ENCODE measurements around the gene CSN2.
"Not testable (repeated sequence)": the region's sequence is repeated elsewhere in the genome, so short reads cannot be mapped to it uniquely, and the experiment has no call there.

Gene CSN2

GRCh38 chr4:69965628-69966027, at the start of gene CSN2:
CSN2 (minus strand) TSS chr4:69965728; CDS start chr4:69960995, 4,733 bp downstream.
- DNase-seq: no peak

- no peak for DNase-seq
Observed at GRCh38 chr4:70008771-70009170, 43.2 kb upstream of the CSN2 start.

GRCh38 chr4:70002507-70002906, 37.0 kb upstream of the CSN2 start:
- no peak for DNase-seq

GRCh38 chr4:70000711-70001110, 35.2 kb upstream of the CSN2 start:
- no peak for DNase-seq

- DNase-seq: no peak
Observed at GRCh38 chr4:69999420-69999819, 33.9 kb upstream of the CSN2 start.

- DNase-seq: no peak
Observed at GRCh38 chr4:69995526-69996016, 30.0 kb upstream of the CSN2 start, which contains the start of gene STATH. STATH (plus strand) TSS chr4:69995966; CDS start chr4:69998438, 2,472 bp downstream.

GRCh38 chr4:69994782-69995181, 29.3 kb upstream of the CSN2 start:
- no peak for DNase-seq

GRCh38 chr4:69991016-69991415, 25.5 kb upstream of the CSN2 start:
- DNase-seq: no peak

GRCh38 chr4:69986663-69987062, 21.1 kb upstream of the CSN2 start:
- DNase-seq: no peak

- no peak for DNase-seq
Observed at GRCh38 chr4:69984030-69984443, 18.5 kb upstream of the CSN2 start.

GRCh38 chr4:69977582-69977981, 12.1 kb upstream of the CSN2 start:
- DNase-seq: no peak

GRCh38 chr4:69974631-69975030, 9.1 kb upstream of the CSN2 start:
- DNase-seq: no peak

- no peak for DNase-seq
Observed at GRCh38 chr4:69970071-69970470, 4.5 kb upstream of the CSN2 start.

- DNase-seq: no peak
Observed at GRCh38 chr4:69957209-69957608, 8.3 kb downstream of the CSN2 start.

- no peak for DNase-seq
Observed at GRCh38 chr4:69951602-69952001, 13.9 kb downstream of the CSN2 start.

GRCh38 chr4:69936566-69936965, 29.0 kb downstream of the CSN2 start:
- no peak for DNase-seq

- DNase-seq: no peak
Observed at GRCh38 chr4:69934150-69934549, 31.4 kb downstream of the CSN2 start.

- no peak for DNase-seq
Observed at GRCh38 chr4:69930768-69931167, 34.8 kb downstream of the CSN2 start, which contains the start of gene CSN1S1. CSN1S1 (plus strand) TSS chr4:69931068; CDS start chr4:69932556, 1,488 bp downstream.

GRCh38 chr4:69923782-69924410, 41.6 kb downstream of the CSN2 start:
- DNase-seq: not testable (repeated sequence)

GRCh38 chr4:69920874-69921273, 44.7 kb downstream of the CSN2 start:
- DNase-seq: no peak

GRCh38 chr4:69910016-69910782, 55.3 kb downstream of the CSN2 start:
- no peak for DNase-seq

GRCh38 chr4:69909195-69909594, 56.3 kb downstream of the CSN2 start:
- no peak for DNase-seq

- DNase-seq: no peak
Observed at GRCh38 chr4:69907151-69907550, 58.4 kb downstream of the CSN2 start.

Data from NCI-H446 treated with DMSO at 0.1 percent for 48 hours (cell line).